NCI-H460 (cell line): ENCODE results near the gene BTG2. TPM values are rescaled to one million over a fixed set of nuclear protein-coding genes. Genes with fewer than 3 reads are reported as not detected.
A peak's percentile ranks its signal among the peaks of the same experiment; 100 is the strongest.

Source experiments
- DNase-seq: peaks from one replicate; pipeline ENCODE4 v3.0.0-alpha.2; 2016; ENCODE audit warnings: low read depth; ENCODE audit errors: extremely low read depth
- small RNA-seq, 2 experiments: library from RNA; depleted of rRNA; stranded (forward); fragments of <200 nt; gene quantifications; one replicate each; pipeline ENCODE3, GENCODE V24; 2014
- total RNA-seq: library from RNA; depleted of rRNA; stranded (reverse); fragments of >200 nt; shearing (Covaris generic); gene quantifications from 2 replicates; pipeline ENCODE4 v1.2.3, GENCODE V29; 2014; rRNA removed

BTG2 gene
- total RNA-seq, 1 experiment from 2014 or later: 19.6 TPM

DNA sequence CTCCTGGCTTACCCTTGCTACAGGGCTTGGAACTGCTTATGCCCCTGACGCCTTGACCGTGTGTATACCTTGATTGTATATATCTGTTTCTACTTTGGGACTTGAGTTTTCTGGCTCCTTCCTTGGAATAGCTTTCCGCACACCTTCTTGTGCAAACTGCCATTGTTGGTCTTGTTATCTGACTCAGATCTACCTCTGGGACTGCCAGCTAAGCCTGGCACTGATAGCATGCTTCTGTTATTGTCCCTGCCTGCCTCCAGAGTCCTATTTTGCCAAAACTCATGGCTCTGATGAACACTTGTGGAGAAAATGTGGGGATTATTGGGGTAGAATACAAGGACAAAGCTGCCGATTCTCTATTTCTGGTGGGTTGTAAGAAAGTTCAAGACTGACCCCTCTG, 30.2 kb downstream of the BTG2 start:
- DNase-seq: no peak

DNA sequence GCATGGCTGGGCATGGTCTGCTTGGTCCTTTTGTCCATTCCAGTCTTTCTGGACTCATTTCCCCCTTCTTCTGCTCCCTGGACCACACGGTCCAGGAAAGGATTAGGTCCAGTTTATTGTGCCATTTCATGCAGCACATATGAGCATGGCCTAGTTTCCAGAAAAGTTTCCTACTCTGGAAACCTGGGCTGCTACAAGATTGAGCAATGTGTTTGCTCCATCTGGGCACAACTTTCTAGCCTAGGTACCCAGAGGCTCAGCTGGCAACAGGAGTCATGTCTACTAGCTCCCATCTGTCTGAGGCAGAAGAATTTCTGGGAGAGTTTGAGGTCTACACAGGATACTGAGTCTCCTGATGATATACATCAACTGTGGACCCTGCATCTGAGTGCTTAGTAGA, 30.8 kb downstream of the BTG2 start:
- DNase-seq: no peak

DNA sequence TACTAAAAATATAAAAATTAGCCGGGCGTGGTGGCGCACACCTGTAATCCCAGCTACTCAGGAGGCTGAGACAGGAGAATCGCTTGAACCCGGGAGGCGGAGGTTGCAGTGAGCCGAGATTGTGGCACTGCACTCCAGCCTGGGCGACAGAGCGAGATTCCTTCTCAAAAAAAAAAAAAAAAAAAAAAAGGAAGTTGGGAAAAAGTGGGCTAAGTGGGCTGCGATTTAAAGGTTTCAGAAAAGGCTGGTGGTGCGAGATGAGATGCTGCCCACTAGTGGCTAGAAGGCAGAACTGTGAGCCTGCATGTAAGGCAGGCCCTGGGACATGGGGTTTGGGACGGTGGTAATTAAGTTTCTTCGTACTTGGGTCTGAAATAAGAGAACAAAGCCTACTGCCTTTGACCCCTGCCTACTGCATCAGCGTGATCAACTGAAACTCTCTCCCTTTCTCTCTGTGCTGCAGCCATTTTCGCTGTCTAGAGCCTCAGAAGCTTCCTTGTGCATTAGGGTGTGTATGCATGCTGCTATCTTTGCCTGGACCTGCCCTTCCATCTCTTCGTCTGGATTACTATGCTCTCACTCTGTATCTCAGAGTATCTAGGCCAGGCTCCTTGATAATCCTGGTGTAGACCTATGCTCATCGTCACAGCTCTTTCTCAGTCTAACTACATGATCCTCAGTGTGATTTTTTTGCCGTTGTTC, 33.2 kb downstream of the BTG2 start:
- peak; percentile 49 for DNase-seq

DNA sequence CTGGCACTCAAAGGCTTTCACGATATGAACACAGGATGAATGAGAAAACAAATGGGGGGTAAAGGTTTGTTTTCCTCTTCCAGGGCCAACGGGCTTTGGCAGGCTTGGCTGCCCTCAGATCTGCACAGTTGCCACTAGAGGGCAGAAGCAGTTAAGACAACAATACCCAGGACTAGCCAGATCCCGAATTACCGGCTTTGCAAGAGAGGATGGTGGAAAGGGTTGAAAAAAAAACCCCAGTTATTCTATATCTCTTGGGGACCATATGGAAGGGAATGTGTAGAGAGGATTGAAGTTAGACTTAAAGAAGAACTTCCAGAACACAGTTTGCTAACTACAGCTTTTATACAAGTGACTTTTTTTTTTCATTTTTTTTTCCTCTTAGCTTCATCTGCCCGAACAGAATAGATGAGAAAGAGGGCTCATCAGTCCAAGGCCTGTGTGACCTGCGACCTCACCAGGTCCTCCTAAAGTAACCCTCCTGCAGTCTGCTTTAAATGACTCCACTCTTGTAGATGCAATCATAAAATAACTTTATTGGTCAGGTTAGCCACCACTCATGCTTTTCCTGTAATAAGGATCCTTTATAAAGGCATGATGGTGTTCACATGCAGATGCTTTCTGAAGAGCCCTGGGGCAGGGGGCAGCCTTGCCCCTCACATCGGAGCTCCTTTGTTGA, 34.9 kb downstream of the BTG2 start:
- DNase-seq: peak; percentile 81

DNA sequence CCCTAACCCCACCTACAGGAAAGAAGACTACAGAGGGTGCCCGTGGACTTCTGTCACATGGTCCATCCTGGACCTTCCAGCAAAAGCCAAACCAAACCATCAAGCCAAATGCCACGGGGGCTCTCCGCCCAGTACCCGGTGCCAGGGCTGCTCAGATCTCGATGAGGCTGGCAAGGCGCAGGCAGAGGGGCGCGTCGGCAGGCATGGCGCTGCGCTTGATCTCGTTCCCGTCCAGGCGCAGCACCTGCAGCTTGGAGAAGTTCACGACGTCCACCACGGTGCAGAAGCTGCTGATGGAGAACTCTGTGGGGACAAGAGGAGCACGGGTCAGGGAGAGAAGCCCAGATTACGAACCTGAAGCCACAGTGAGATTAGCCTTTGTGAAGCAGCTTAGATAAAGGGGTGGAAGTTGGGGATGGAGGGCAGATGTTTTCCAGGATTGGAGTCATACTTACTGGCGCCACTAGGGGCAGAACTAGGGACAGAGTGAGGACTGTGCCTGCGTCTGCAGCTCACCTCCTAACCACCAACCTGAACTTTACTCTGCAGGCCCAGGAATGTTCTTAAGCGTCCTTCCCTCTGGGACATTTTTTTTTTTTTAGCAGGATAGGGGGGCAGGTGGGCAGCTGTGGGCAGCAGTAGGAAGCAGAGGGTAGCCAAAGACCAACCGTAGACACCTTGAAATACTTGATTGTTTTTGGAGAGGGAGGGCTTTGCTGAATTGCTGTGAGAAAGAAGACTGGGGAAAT, 37.0 kb downstream of the BTG2 start:
- peak; percentile 38 for DNase-seq

DNA sequence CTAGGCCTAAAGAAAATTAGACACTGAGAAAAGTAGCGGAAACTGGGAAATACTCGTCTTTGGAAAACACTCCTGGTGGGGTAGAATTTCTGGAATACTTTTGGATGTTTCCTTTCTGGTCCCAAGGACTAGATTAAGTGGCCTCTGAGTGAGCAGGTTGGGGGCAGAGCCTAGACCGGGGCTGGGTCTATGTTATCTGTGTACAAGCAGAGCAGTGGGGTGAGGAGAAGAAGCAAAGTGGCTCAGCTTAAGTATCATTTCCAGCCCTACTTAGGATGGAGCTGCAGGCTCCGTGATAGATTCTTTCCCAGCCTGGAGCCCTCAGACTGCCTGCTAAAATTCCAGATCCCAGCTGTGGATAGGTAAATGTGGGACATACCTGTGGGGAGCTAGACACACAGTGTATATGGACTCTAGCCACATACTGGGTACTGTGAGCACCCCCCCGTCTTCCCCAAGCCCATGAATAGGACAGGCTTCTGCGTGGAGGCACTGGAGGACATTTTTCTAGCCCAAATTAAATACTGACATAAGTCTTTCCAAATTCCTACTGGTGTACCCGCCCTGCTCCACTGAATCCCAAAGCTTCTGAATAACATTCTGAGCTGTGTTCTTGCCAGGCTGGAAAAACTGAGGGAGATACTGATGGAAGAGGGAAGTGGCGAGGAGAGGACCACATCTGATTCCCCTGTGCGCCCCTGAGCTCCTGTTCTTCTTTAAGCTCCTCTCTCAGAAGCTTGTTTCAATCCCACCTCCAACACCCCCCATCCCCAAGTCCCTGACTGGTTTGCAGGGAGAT, 38.8 kb downstream of the BTG2 start:
- no peak for DNase-seq

DNA sequence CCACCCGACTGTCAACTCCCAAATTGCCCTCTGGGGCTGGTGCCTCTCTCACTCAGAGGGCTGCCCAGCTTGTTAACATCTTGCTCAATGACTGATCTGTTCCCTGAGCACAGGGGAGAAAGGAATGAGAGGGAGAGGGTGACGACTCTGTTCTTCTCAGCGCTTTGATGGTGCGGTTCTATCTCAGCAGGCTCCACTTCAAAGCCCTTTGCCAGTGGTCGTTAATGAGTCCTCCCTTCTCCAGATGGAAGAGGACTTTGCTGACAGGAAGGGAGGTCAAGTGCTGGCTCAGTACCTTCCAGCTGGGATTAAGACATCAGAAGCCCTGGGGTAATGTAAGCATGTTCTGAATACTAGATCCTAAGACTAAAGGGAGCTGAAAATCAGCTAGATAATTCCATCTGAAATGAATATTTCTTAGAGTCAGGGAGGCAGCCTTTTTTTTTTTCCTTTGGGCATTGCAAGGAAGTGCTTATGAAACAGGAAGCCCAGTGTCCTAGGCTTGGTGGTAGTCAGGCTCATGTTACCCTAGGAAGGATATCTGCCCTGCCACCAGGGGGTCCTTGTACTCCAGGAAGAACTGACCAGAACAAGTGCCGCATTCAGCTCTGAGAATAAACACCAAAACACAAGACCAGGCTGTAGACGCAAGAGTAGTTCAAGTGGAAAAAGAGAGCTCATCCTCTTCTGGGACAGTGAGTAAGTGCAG, 40.9 kb downstream of the BTG2 start:
- DNase-seq: no peak

DNA sequence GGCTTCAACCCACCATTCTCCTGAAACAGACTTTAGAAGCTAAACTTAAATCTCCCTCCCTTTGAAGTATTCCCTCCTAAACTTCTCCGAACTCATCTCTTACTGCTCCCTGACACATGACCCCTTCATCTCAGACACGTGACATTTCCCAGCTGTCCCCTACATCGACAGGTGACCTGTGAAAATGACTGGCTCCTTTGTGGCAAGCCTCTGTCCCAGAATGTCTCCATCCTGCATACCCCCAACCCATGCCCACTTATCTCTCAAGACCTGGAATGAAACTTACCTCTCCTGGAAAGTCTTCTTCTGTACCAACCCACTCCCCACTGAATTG, 41.4 kb downstream of the BTG2 start:
- DNase-seq: no peak

DNA sequence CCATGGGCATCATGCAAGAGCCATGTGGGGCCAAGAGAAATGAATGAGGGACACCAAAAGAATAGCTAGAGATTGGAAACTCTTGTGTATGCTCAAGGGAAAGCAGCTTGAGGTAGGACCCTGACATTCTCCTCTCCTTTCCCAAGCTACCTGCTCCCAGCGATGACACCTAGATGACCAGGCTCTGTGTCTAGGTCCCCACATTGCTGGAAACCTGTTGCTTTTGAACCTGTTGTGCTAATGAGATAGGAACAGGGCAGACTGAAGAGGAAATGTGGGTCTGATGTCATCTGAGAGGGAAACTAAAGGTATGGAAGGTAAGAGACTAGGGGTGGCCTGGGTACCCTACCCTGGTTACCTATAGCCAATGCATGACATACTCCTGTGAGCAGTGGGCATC, 43.8 kb downstream of the BTG2 start:
- DNase-seq: no peak

DNA sequence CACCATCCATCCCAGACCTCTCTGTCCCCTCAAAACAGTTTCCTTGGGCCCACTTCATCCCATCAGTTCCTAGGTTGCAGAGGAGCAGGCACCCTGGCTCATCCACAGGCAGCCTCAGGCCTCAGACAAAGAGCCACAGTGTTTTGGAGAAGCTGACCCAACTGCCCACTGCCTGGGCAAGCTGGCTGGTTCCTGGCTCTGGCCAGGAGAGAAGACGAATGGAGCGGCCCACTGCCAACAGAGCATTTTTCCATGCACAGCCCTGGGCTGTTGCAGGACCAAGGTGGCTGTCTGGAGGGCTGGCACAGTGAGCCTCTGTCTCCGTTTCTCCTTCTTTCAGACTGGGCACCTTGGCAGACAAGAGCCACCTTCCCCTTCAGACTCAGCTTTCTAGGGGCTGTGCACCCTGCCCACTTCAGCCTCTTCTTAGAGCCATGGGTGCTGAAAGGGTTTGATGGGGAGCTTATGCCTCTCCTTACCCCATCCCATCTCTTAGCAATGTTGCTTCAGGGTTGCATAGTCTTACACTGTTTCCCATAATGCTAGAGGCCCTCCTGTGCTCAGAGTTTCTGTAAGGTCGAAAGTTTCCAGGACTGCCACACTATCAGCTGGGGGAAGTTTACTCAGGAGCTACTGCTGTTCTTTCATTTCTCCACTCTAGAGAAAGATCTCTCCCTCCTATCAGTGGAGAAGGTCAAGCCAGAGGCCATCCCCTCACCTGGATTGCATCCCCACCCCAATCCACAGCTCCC, 44.6 kb downstream of the BTG2 start:
- no peak for DNase-seq

DNA sequence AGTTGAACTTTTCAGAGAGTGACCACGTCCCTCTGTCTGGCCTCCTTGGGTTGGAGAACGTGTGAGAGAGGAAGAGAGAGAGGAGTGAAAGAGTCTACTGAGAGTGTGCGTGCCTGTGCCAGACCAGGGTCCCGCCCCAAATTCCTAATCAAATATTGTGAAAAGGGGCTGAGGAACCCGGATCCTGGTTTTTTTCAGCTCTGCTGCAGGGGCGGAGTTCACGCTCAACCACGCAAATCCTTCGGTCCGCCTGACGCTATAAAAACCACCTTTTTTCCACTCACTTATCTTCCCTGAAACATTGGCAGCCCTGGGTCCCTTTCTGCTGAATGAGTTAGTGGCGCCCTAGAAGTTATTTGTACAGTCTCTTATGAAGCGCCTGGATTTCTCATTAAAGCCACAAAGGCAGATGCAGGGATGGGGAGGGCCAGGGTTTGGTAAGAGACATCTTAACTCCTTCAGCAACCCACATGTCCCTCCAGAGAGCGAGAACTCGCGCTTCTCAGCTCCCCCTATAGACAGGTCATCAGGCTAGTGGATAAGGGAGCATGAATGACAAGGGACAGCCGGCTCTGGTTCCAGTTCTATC, 45.8 kb downstream of the BTG2 start, which contains the start of gene FMOD:
Gene FMOD, minus strand, starts transcription at position 86 of the 589 bp plus-strand sequence. CDS start 2,852 bp downstream, outside the sequence.
- no peak for DNase-seq

DNA sequence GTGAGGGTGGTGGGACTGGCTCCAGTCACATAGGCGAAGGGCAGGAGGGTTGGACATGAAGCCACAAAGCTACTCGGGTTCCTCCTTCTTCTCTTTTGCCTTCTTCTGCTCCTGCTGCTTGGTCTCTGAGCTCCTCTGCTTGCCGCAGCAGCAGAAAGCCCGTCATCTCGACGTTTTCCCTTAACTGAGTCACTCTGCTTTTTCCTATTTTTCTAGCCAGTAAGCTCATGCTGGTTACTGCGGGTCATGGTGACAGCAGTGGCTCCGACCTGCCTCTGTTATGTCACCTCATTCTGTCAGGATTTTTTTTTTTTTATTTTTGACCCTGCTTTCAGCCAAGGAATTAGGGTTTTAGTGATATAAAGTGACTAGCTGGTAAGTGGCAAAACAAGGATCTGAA, 48.2 kb downstream of the BTG2 start:
- no peak for DNase-seq

DNA sequence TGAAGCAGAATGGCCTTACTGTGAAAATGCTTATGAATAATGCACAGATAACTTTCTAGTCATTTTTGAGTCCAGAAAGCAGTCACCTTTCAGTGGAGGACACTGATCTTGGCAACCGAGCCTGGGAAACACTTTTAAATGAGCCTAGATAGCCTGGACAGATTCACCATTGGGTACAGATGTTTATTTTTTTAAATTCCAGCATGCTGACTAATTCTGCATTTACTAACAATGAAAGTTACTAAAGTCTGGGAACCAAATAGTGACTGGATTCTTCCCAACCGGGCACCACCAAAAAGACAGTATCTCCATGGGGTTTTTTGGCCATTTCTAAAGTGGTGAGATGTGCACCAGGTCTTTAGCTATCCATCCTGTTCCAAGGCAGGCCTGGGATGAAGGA, 48.9 kb downstream of the BTG2 start:
- no peak for DNase-seq

DNA sequence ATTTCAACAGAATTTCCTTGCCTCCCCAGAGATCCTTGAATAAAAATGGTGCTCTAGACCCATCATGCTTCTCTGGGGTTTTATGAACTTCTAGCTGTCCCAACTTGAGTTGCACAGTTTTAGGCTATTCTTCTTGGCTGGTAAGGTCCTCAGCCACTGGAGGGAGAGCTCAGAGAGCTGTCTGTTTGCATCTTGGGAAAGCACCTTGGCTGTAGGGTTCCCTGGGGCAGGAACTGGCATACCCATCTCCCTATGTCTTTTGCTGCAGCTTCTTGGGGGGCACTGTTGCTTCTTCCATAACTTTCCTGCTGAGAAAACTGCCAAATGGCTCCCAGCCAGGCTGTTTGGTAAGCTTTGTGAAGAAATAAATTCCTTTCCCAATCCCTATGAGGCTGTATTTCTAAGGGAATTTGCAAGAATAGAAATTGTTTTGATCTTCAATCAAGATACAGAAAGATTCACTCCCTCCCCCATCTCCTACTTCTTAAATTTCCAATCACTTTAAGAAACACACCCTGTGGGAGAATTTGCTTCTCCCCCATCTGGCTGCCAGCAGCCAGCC, 53.8 kb downstream of the BTG2 start:
- no peak for DNase-seq

Small RNA genes lying within 50 kb of the gene (small RNA-seq; reads per million reads assigned to genes)
- gene AL359837.1 (0 to 0.06 reads per million in 2 experiments), gene RNU6-487P (0 reads per million in 2 experiments)

Other genes with a start within 250 kb of the BTG2 start
- not detected in 2 replicates for gene MYOG, start 219.5 kb upstream of the BTG2 start, total RNA-seq
- 0.17 TPM in 1 of 2 replicates, not detected in the other for gene ADORA1, start 177.8 kb upstream of the BTG2 start, total RNA-seq
- gene MYBPH, start 129.7 kb upstream of the BTG2 start, total RNA-seq: not detected in 2 replicates
- not detected in 2 replicates for gene CHI3L1, start 118.8 kb upstream of the BTG2 start, total RNA-seq
- gene CHIT1, start 75.8 kb upstream of the BTG2 start, total RNA-seq: not detected in 2 replicates
- gene FMOD, start 45.6 kb downstream of the BTG2 start, total RNA-seq: 0.38 and 0.45 TPM in 2 replicates
- gene PRELP, start 170.3 kb downstream of the BTG2 start, total RNA-seq: not detected in 2 replicates
- not detected in 2 replicates for gene OPTC, start 188.6 kb downstream of the BTG2 start, total RNA-seq